Keratinocyte (primary cell): ENCODE data around the gene SOCS6. TPM values are rescaled to one million over a fixed set of nuclear protein-coding genes. Genes with fewer than 3 reads are reported as not detected.

Experiments
- DNase-seq: peaks from one replicate; pipeline ENCODE4 v3.0.0-alpha.2; 2011; ENCODE audit warnings: low read depth, missing footprints, low spot score
- FAIRE-seq: peaks from 2 replicates; lab custom pipeline; 2011; peaks lifted over from hg19 to GRCh38; lab: Jason Lieb, UNC
- H2AFZ ChIP-seq: 2 replicates; pipeline ENCODE4 v1.6.0; 2012; ENCODE audit warnings: low read length, control low read depth, inconsistent platforms; ENCODE audit not compliant: control insufficient read depth
- H3K27ac ChIP-seq: 2 replicates; pipeline ENCODE4 v1.5.1; 2011; ENCODE audit warnings: low read length; ENCODE audit not compliant: control insufficient read depth, insufficient read depth
- H3K27me3 ChIP-seq: 3 replicates; pipeline ENCODE4 v1.6.0; 2011; ENCODE audit warnings: low read length; ENCODE audit not compliant: control insufficient read depth, insufficient read depth; ENCODE audit errors: extremely low read depth
- H3K36me3 ChIP-seq, 2 experiments: 2 replicates in 1 of 2; 3 replicates in 1 of 2; pipeline ENCODE4 v1.5.1; 2011; ENCODE audit warnings: low read length in 2 of 2, mild to moderate bottlenecking in 1 of 2; ENCODE audit not compliant: control insufficient read depth in 2 of 2, insufficient read depth in 2 of 2; ENCODE audit errors: extremely low read depth in 1 of 2
- H3K4me1 ChIP-seq: 3 replicates; pipeline ENCODE4 v1.5.1; 2011; ENCODE audit warnings: low read length; ENCODE audit not compliant: control insufficient read depth, insufficient read depth; ENCODE audit errors: extremely low read depth
- H3K4me2 ChIP-seq: 3 replicates; pipeline ENCODE4 v1.6.0; 2011; ENCODE audit warnings: low read depth, low read length; ENCODE audit not compliant: control insufficient read depth, insufficient read depth; ENCODE audit errors: extremely low read depth
- H3K4me3 ChIP-seq, 3 experiments: fragments of 200-600 bp in 1 of 3; sonication (generic) in 1 of 3; 2 replicates in 2 of 3; 3 replicates in 1 of 3; pipeline ENCODE4 v1.5.1; 2011 to 2016; ENCODE audit warnings: low read length in 3 of 3, mild to moderate bottlenecking in 3 of 3, control low read depth in 2 of 3, inconsistent platforms in 1 of 3, low read depth in 1 of 3, mixed read lengths in 1 of 3, mixed run types in 1 of 3, moderate library complexity in 1 of 3; ENCODE audit not compliant: control insufficient read depth in 2 of 3, insufficient read depth in 2 of 3; ENCODE audit errors: extremely low read depth in 1 of 3
- H3K79me2 ChIP-seq: 2 replicates; pipeline ENCODE4 v1.6.0; 2012; ENCODE audit warnings: low read length; ENCODE audit not compliant: control insufficient read depth, insufficient read depth
- H3K9ac ChIP-seq: 3 replicates; pipeline ENCODE4 v1.6.0; 2011; ENCODE audit warnings: low read length; ENCODE audit not compliant: control insufficient read depth, insufficient read depth; ENCODE audit errors: extremely low read depth
- H3K9me1 ChIP-seq: 3 replicates; pipeline ENCODE4 v1.6.0; 2011; ENCODE audit warnings: low read length; ENCODE audit not compliant: control insufficient read depth, insufficient read depth; ENCODE audit errors: extremely low read depth
- H3K9me3 ChIP-seq: 2 replicates; pipeline ENCODE4 v1.5.1; 2012; ENCODE audit warnings: low read depth, low read length; ENCODE audit not compliant: control insufficient read depth
- H4K20me1 ChIP-seq: 3 replicates; pipeline ENCODE4 v1.6.0; 2011; ENCODE audit warnings: low read length; ENCODE audit not compliant: control insufficient read depth, insufficient read depth; ENCODE audit errors: extremely low read depth
- CTCF ChIP-seq, 3 experiments: IDR thresholded peaks in 1 of 3; conservative IDR thresholded peaks in 1 of 3; optimal IDR thresholded peaks in 1 of 3; 2 replicates in 2 of 3; 3 replicates in 1 of 3; pipeline versions ENCODE3 to v1.5.1; 2011; ENCODE audit warnings: low read length in 3 of 3, mild to moderate bottlenecking in 3 of 3, moderate library complexity in 2 of 3, control low read depth in 1 of 3, inconsistent platforms in 1 of 3; ENCODE audit not compliant: insufficient read depth in 2 of 3; ENCODE audit errors: extremely low read depth in 1 of 3
- EZH2 ChIP-seq: IDR thresholded peaks from one replicate; pipeline ENCODE4 v1.6.1; 2012; ENCODE audit warnings: inconsistent platforms, mild to moderate bottlenecking, low read length, moderate library complexity
- dilution Hi-C: fragments of 300-500 bp; cut with MboI; formaldehyde crosslinking; loops from one replicate; pipeline ENCODE4 v1.7.0; 2020; ENCODE audit warnings: low sequenced_read_pairs; ENCODE audit not compliant: extremely low pct_ligation_motif_present
- polyA plus RNA-seq, 5 experiments: library from polyadenylated mRNA; depleted of rRNA in 3 of 5; stranded (reverse) in 3 of 5; stranded (forward) in 1 of 5; unstranded in 1 of 5; fragments of >200 nt; gene quantifications; 1 replicate in 1 of 5; 2 replicates in 3 of 5; 3 replicates in 1 of 5; pipeline versions ENCODE4 v1.2.1 to v1.2.3, GENCODE V29; 2011 to 2012; ENCODE audit warnings: missing spikeins in 2 of 5, low read depth in 1 of 5, low replicate concordance in 1 of 5

SOCS6 gene
- polyA plus RNA-seq, 1 donor (not counting 4 experiments of a cell fraction or from before 2014, with no cell fraction given), result 22.2 TPM

- Histone ChIP-seq H3K4me1 (peaks cover 17% of the 10 kb centered on the region), H3K27ac (no peak overlapping the region), H3K79me2 (peaks cover 23% of the 10 kb centered on the region), H3K27me3 (no peaks in the 10 kb centered on the region), H4K20me1 (no peaks in the 10 kb centered on the region), H2AFZ (no peak overlapping the region), H3K4me3 (no peak overlapping the region), H3K4me2 (no peak overlapping the region), H3K9ac (no peak overlapping the region), H3K9me3 (no peaks in the 10 kb centered on the region), H3K9me1 (no peaks in the 10 kb centered on the region), H3K36me3 (peaks cover 4 to 15% of the 10 kb centered on the region in 2 experiments)
- dilution Hi-C loops, result no loop called here
- DNase-seq, result no peak
- FAIRE-seq, result no peak
- no peak for TF ChIP-seq EZH2
Measured at GRCh38 chr18:70329071-70329470, 40.2 kb downstream of the SOCS6 start.

- H3K9ac ChIP-seq, result no peak overlapping the region
- H3K4me2 ChIP-seq, result no peak overlapping the region
- H3K79me2 ChIP-seq, result peaks cover 9% of the 10 kb centered on the region
- TF ChIP-seq CTCF (optimal IDR thresholded peaks at IDR 0.05 in 1 of 3, IDR thresholded peaks at IDR 0.05 in 1 of 3, conservative IDR thresholded peaks at IDR 0.05 in 1 of 3; ENCODE audit: extremely low read depth in 1 of 3, insufficient read depth in 2 of 3, low read length in 3 of 3) (no peak), EZH2 (no peak)
- H3K9me1 ChIP-seq, result no peaks in the 10 kb centered on the region
- DNase-seq (no peak), FAIRE-seq (no peak)
- peaks cover 1% of the 10 kb centered on the region for H3K9me3 ChIP-seq
- H3K27me3 ChIP-seq, result no peaks in the 10 kb centered on the region
- H4K20me1 ChIP-seq, result no peaks in the 10 kb centered on the region
- peaks cover 26% of the 10 kb centered on the region for H3K4me1 ChIP-seq
- no peak overlapping the region for H3K27ac ChIP-seq
- H3K36me3 ChIP-seq, result peaks cover 2% of the 10 kb centered on the region in 2 experiments
- H3K4me3 ChIP-seq, result no peak overlapping the region
- no peak overlapping the region for H2AFZ ChIP-seq
- dilution Hi-C loops, result no loop called here
Measured at GRCh38 chr18:70330887-70331286, 42.0 kb downstream of the SOCS6 start.

- no peak overlapping the region for H3K9ac ChIP-seq
- H3K9me1 ChIP-seq, result no peaks in the 10 kb centered on the region
- peaks cover 33% of the 10 kb centered on the region for H3K4me1 ChIP-seq
- no peak overlapping the region for H3K4me2 ChIP-seq
- dilution Hi-C loops, result no loop called here
- H3K79me2 ChIP-seq, result peaks cover 4% of the 10 kb centered on the region
- FAIRE-seq, result no peak
- peaks cover 1% of the 10 kb centered on the region for H3K9me3 ChIP-seq
- no peaks in the 10 kb centered on the region for H3K36me3 ChIP-seq
- DNase-seq, result no peak
- TF ChIP-seq CTCF (optimal IDR thresholded peaks at IDR 0.05 in 1 of 3, IDR thresholded peaks at IDR 0.05 in 1 of 3, conservative IDR thresholded peaks at IDR 0.05 in 1 of 3; ENCODE audit: extremely low read depth in 1 of 3, insufficient read depth in 2 of 3, low read length in 3 of 3), result no peak
- no peak for TF ChIP-seq EZH2
- H3K4me3 ChIP-seq, result no peak overlapping the region
- H3K27me3 ChIP-seq, result no peaks in the 10 kb centered on the region
- no peak overlapping the region for H3K27ac ChIP-seq
- H4K20me1 ChIP-seq, result no peaks in the 10 kb centered on the region
- no peak overlapping the region for H2AFZ ChIP-seq
Measured at GRCh38 chr18:70331456-70332097, 42.7 kb downstream of the SOCS6 start.
